ENCODE measurements around the gene CDK11B.

DNA sequence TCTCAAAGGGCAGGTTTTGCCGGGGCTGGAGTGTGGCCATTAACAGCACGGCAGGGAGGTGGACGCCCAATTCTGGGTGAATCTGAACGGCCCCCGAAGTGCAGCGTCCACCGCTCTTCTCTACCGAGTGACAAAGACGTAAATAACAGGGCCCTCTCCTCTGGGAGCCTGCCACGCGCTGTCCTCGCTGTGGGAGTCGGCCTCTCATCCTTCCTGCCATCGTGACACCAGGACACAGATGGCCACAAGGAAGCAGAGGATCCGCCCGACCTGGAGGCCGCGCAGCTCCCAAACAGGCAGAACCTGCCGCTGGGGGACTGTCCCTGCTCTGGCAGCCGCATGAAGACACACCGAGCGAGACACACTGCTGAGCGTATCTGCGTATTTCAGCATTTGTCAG, 12.1 kb upstream of the CDK11B start:
- TF ChIP-seq GATA2 (IDR thresholded peaks at IDR 0.05; ENCODE audit: low read depth, low read length) (no peak), GATA3 (IDR thresholded peaks at IDR 0.05; ENCODE audit: low read depth, low read length) (no peak)
